ENCODE data around the gene GCGR. TPM values are rescaled to one million over a fixed set of nuclear protein-coding genes. Genes with fewer than 3 reads are reported as not detected.

GCGR gene
- total RNA-seq, result not detected
- long read RNA-seq, result 0 reads

GRCh38 chr17:81803728-81804558 is at the start of gene GCGR:
TSS of gene GCGR (plus strand) at chr17:81804150. CDS start at chr17:81809019, 4,869 bp downstream.
- DNase-seq (no peak), ATAC-seq (no peak)
- intact Hi-C loops (cut with DNase I), result no loop called here

GRCh38 chr17:81792675-81793615 is 11.0 kb upstream of the GCGR start:
- ATAC-seq (no peak), DNase-seq (no peak)
- intact Hi-C loops (cut with DNase I), result no loop called here

- ATAC-seq (no peak), DNase-seq (no peak)
These were observed 9.9 kb upstream of the GCGR start for GRCh38 chr17:81794074-81794476.

GRCh38 chr17:81794509-81794908 is 9.4 kb upstream of the GCGR start:
- DNase-seq (no peak), ATAC-seq (peak; percentile 38 to 81)
- intact Hi-C loops (cut with DNase I), result no loop called here

More at GRCh38 chr17:81794074-81794476, 9.9 kb upstream of the GCGR start:
- intact Hi-C loops (cut with DNase I), result no loop called here

- DNase-seq (no peak), ATAC-seq (no peak)
- intact Hi-C loops (cut with DNase I), result no loop called here
These were observed 2.6 kb upstream of the GCGR start for GRCh38 chr17:81801327-81801726.

- intact Hi-C loops (cut with DNase I), result no loop called here
- DNase-seq, result no peak
- no peak for ATAC-seq
These were observed 1.7 kb upstream of the GCGR start for GRCh38 chr17:81802048-81802758.

DNA sequence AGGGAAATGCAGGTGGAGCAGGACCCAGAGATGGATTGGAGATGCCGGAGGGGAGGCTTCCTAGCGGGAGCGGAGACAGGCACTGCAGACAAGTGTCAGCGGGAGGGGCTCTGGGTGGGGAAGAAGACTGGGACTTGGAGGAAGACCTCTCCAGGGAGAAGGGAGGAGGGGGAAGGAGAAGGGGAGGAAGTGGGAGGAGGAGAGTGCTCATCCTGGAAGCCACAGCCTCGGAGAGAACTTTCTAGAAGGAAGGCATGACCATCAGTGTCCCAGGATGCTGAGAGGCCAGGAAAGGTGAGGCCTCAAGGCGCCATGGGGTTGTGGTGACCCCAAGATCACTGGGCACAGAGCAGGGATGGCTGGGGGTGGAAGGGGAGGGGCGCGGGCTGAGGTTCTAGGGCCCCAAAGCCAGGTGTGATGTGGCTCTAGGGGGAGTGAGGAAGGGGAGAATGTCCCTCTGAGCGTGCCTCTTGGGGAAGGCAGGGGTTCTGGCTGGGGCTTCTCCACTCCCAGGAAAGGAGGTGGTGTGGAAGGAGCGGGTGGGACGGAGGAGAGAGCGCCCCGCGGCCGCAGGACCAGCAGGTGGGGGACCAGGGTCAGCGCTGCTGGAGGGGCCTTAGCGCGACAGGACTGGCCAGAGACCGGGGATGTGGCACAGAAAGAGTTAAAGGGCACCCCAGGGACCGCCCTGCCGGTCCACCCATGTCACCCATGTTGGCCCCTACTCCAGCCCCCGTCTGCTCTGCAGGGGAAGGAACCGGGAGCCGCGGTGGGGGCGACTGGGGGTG is 900 bp upstream of the GCGR start:
- DNase-seq, result no peak
- no peak for ATAC-seq
- intact Hi-C loops (cut with DNase I), result no loop called here

DNA sequence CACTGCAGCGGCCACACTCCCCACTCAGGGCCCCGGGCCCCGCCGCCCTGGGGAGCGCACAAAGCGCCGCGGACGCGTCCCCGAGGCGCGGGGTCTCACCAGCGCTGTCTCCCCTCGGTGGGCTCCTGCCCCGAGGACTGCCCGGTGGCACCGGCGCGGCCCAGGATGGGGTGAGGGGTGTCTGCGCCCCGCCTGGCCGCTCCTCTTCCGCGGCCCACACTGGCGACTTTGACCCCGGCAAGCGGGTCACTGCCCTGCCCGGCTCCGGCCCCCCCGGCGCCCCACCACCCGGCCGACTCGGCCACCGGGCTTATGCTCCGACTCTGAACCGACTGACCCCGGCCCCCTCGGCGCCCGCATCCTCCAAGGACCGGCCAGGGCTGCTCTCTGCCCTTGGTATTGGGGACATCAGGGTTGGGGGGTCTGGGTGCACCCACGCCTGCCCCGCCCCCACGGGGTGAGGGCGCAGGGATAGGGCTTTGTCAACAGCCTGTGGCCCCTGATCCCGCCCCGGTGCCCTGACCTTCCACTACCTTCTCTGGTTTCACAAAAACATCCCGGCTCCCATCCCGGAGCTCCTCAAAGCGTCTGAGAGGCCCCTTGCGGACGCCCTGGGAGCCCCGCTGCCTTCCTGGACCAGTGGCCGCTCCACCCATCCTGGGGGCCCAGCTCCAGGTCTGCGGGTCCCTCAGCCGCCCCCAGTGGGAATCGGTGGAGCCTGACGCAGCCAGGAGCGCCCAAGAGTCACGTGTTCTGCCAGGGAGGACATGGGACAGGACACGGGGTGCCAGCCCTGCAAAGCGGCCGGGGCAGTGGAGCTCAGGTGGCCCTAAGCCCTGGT is 829 bp downstream of the GCGR start:
- intact Hi-C loops (cut with DNase I), result no loop called here
- DNase-seq (no peak), ATAC-seq (no peak)

- intact Hi-C loops (cut with DNase I), result no loop called here
- ATAC-seq (no peak), DNase-seq (no peak)
These were observed 1.9 kb downstream of the GCGR start for GRCh38 chr17:81805707-81806460.

- peak in 1 of 2 donors; percentile 7 for ATAC-seq
- no peak for DNase-seq
- intact Hi-C loops (cut with DNase I), result no loop called here
These were observed 2.7 kb downstream of the GCGR start for GRCh38 chr17:81806461-81807209.

GRCh38 chr17:81807210-81807719 is 3.3 kb downstream of the GCGR start:
- no peak for DNase-seq
- ATAC-seq, result no peak
- intact Hi-C loops (cut with DNase I), result no loop called here

GRCh38 chr17:81807839-81808238 is 3.9 kb downstream of the GCGR start:
- ATAC-seq, result no peak
- DNase-seq, result no peak
- intact Hi-C loops (cut with DNase I), result no loop called here

DNA sequence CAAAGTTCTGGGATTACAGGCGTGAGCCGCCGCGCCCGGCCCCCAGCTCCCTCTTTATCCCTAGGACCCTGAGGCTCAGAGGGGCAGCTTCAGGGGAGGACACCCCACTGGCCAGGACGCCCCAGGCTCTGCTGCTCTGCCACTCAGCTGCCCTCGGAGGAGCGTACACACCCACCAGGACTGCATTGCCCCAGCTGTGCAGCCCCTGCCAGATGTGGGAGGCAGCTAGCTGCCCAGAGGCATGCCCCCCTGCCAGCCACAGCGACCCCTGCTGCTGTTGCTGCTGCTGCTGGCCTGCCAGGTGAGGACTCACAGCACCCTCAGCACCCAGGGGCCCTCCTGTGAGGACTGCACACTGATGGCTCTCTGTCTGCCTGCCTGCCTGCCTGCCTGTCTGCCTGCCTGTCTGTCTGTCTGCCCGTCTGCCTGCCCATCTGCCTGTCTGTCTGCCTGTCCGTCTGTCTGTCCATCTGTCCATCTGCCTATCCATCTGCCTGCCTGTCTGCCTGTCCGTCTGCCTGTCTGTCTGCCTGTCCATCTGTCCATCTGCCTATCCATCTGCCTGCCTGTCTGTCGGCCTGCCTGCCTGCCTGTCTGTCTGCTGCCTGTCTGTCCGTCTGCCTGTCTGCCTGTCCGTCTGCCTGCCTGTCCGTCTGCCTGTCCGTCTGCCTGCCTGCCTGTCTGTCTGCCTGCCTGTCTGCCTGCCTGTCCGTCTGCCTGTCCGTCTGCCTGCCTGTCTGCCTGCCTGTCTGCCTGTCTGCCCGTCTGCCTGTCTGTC is 5.0 kb downstream of the GCGR start:
- no peak for DNase-seq
- ATAC-seq, result no peak
- intact Hi-C loops (cut with DNase I), result no loop called here

DNA sequence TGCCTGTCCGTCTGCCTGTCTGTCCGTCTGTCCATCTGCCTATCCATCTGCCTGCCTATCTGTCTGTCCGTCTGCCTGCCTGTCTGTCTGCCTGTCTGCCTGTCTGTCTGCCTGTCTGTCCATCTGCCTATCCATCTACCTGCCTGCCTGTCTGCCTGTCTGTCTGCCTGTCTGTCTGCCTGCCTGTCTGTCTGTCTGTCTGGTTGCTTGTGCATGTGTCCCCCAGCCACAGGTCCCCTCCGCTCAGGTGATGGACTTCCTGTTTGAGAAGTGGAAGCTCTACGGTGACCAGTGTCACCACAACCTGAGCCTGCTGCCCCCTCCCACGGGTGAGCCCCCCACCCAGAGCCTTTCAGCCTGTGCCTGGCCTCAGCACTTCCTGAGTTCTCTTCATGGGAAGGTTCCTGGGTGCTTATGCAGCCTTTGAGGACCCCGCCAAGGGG is 5.6 kb downstream of the GCGR start:
- intact Hi-C loops (cut with DNase I), result no loop called here
- DNase-seq (no peak), ATAC-seq (no peak)

DNA sequence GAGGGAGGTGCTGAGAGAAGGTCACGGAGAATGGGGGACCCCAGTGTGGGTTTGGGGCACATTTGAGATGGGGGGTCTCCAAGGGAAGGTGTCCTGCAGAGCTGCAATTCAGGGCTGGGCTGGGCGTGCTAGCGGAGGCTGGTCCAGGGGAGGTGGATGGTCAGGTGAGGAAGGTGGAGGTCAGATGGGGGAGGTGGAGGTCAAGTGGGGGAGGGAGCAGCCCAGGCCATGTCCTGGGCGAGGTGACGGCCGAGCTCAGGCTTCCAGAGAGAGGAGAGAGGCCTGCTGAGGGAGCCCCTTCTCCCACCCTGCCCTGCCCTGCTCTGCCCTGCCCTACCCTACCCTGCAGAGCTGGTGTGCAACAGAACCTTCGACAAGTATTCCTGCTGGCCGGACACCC is 6.5 kb downstream of the GCGR start:
- ATAC-seq, result no peak
- intact Hi-C loops (cut with DNase I), result no loop called here

More for the DNA sequence above, 6.5 kb downstream of the GCGR start:
- no peak for DNase-seq

Measured in left cardiac atrium (tissue), 4 donors.